GM12891 (cell line): Measurements from ENCODE around the gene C1GALT1.

Source experiments
- POLR2A ChIP-seq: IDR thresholded peaks from 2 replicates; pipeline ENCODE4 v1.6.1; 2011; ENCODE audit warnings: low read depth, low read length, control low read depth
- POLR2AphosphoS5 ChIP-seq: IDR thresholded peaks from 2 replicates; pipeline ENCODE4 v1.6.1; 2011; ENCODE audit warnings: low read depth, low read length, control low read depth
- SPI1 ChIP-seq: IDR thresholded peaks from 2 replicates; pipeline ENCODE4 v1.6.1; 2011; ENCODE audit warnings: low read depth, low read length, control low read depth
- TAF1 ChIP-seq: IDR thresholded peaks from 2 replicates; pipeline ENCODE4 v1.6.1; 2011; ENCODE audit warnings: low read depth, low read length, control low read depth

DNA sequence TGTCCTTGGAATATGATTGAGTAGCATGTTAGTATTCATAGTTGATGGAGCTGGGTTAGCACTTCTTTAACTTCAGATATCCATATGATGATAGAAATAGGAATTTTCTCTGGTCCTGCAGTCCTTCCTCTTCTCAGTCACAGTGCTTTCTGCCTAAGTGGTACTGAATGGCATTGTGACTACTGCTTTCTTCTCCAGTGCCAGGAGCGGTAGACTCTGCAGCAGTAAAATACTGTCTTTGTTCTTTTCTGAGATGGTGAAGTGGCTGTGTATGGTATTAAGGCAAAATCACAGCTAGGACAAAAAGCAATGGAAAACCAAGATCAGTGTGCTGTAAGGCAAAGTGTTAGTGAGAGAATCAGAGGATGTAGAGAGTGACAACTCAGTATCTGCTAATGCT is 46.6 kb downstream of the C1GALT1 start:
- TF ChIP-seq POLR2A (no peak), POLR2AphosphoS5 (no peak), SPI1 (no peak), TAF1 (no peak)
